Measurements from ENCODE around the gene LRMDA.

LRMDA gene

DNA sequence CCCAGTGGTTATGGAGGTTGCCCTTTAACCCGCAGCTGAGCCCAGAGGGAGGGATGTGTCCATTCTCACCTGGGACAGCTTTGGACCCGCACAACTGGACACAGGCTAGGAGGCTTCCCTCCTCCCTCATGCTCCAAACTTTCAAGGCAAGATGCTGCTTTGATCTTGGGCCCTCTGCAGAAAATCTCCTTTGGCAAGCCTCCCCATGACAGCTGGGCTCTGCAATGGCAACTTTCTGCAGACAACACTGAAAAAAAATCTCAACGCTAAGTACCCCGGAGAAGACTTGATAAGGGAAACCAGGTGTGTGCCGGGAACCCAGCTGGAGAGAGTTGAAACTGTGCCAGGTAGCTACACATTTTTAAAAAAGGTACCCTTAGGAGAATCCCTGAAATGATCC is 610.1 kb downstream of the LRMDA start (continued):
- no peak for TF ChIP-seq ZNF311 (tag by site-specific recombination; IDR thresholded peaks at IDR 0.05; ENCODE audit: borderline replicate concordance)

DNA sequence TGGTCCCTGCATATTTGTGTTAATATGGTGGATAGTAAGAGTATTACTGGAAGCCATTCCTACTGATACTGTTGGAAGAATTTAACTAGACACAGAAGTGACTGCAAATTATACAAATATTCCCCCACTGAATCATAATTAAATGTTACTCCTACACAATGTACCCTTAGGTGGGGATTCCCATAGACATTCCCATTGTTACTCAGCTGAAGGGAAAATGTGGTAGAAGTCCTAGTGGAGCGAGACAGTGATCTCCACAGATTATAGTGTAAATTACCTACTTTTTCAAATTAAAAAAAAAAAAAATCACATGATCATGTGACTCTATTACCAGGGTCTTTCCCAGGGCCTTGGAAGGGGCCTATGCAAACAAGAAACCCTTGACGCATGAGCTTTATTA is 611.8 kb downstream of the LRMDA start:
- H3K4me1 ChIP-seq (ENCODE audit: control insufficient read depth, insufficient read depth, low read length) = no peaks in the 10 kb centered on the region
- no peak overlapping the region for H3K27ac ChIP-seq (ENCODE audit: extremely low read depth, low read depth, low read length)
- H3K4me3 ChIP-seq (ENCODE audit: low read depth, low read length) = no peak overlapping the region
- no peaks in the 10 kb centered on the region for H3K9me3 ChIP-seq (ENCODE audit: control insufficient read depth, insufficient read depth, low read depth, low read length)
- ChIA-PET CTCF (interaction anchor here (1.3 kb wide), 1 partner anchor 11 kb away, joined by 3 read pairs; no protein-coding TSS in a partner anchor), POLR2A (no interaction called here)
- TF ChIP-seq ZNF184 (tag by site-specific recombination; IDR thresholded peaks at IDR 0.05) (no peak), ZXDB (tag by site-specific recombination; IDR thresholded peaks at IDR 0.05) (no peak), ZNF510 (tag by site-specific recombination; IDR thresholded peaks at IDR 0.05; ENCODE audit: insufficient replicate concordance) (no peak), ZBTB20 (tag by site-specific recombination; IDR thresholded peaks at IDR 0.05) (no peak), OSR2 (tag by site-specific recombination; IDR thresholded peaks at IDR 0.05) (no peak), ZNF626 (tag by site-specific recombination; IDR thresholded peaks at IDR 0.05) (no peak), KLF10 (tag by site-specific recombination; IDR thresholded peaks at IDR 0.05) (no peak), ZNF776 (tag by site-specific recombination; IDR thresholded peaks at IDR 0.05; ENCODE audit: borderline replicate concordance) (no peak), ZNF560 (tag by site-specific recombination; IDR thresholded peaks at IDR 0.05; ENCODE audit: borderline replicate concordance) (no peak), YY1 (tag by site-specific recombination; IDR thresholded peaks at IDR 0.05) (no peak), ZNF747 (tag by site-specific recombination; IDR thresholded peaks at IDR 0.05) (no peak)
- TF ChIP-seq, protein P1, sequence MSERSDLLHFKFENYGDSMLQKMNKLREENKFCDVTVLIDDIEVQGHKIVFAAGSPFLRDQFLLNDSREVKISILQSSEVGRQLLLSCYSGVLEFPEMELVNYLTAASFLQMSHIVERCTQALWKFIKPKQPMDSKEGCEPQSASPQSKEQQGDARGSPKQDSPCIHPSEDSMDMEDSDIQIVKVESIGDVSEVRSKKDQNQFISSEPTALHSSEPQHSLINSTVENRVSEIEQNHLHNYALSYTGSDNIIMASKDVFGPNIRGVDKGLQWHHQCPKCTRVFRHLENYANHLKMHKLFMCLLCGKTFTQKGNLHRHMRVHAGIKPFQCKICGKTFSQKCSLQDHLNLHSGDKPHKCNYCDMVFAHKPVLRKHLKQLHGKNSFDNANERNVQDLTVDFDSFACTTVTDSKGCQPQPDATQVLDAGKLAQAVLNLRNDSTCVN (tag by site-specific recombination; optimal IDR thresholded peaks at IDR 0.05) = no peak
- TF ChIP-seq, protein P2, sequence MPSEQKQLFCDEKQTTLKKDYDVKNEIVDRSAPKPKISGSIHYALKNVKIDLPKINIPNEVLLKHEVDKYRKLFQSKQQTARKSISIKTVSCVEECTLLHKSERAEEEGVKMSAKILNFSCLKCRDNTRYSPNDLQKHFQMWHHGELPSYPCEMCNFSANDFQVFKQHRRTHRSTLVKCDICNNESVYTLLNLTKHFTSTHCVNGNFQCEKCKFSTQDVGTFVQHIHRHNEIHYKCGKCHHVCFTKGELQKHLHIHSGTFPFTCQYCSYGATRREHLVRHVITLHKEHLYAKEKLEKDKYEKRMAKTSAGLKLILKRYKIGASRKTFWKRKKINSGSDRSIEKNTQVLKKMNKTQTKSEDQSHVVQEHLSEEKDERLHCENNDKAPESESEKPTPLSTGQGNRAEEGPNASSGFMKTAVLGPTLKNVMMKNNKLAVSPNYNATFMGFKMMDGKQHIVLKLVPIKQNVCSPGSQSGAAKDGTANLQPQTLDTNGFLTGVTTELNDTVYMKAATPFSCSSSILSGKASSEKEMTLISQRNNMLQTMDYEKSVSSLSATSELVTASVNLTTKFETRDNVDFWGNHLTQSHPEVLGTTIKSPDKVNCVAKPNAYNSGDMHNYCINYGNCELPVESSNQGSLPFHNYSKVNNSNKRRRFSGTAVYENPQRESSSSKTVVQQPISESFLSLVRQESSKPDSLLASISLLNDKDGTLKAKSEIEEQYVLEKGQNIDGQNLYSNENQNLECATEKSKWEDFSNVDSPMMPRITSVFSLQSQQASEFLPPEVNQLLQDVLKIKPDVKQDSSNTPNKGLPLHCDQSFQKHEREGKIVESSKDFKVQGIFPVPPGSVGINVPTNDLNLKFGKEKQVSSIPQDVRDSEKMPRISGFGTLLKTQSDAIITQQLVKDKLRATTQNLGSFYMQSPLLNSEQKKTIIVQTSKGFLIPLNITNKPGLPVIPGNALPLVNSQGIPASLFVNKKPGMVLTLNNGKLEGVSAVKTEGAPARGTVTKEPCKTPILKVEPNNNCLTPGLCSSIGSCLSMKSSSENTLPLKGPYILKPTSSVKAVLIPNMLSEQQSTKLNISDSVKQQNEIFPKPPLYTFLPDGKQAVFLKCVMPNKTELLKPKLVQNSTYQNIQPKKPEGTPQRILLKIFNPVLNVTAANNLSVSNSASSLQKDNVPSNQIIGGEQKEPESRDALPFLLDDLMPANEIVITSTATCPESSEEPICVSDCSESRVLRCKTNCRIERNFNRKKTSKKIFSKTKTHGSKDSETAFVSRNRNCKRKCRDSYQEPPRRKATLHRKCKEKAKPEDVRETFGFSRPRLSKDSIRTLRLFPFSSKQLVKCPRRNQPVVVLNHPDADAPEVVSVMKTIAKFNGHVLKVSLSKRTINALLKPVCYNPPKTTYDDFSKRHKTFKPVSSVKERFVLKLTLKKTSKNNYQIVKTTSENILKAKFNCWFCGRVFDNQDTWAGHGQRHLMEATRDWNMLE (tag by site-specific recombination; conservative IDR thresholded peaks at IDR 0.05; ENCODE audit: low read depth) = no peak
- TF ChIP-seq, protein P3, sequence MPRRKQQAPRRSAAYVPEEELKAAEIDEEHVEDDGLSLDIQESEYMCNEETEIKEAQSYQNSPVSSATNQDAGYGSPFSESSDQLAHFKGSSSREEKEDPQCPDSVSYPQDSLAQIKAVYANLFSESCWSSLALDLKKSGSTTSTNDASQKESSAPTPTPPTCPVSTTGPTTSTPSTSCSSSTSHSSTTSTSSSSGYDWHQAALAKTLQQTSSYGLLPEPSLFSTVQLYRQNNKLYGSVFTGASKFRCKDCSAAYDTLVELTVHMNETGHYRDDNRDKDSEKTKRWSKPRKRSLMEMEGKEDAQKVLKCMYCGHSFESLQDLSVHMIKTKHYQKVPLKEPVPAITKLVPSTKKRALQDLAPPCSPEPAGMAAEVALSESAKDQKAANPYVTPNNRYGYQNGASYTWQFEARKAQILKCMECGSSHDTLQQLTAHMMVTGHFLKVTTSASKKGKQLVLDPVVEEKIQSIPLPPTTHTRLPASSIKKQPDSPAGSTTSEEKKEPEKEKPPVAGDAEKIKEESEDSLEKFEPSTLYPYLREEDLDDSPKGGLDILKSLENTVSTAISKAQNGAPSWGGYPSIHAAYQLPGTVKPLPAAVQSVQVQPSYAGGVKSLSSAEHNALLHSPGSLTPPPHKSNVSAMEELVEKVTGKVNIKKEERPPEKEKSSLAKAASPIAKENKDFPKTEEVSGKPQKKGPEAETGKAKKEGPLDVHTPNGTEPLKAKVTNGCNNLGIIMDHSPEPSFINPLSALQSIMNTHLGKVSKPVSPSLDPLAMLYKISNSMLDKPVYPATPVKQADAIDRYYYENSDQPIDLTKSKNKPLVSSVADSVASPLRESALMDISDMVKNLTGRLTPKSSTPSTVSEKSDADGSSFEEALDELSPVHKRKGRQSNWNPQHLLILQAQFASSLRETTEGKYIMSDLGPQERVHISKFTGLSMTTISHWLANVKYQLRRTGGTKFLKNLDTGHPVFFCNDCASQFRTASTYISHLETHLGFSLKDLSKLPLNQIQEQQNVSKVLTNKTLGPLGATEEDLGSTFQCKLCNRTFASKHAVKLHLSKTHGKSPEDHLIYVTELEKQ (tag by site-specific recombination; IDR thresholded peaks at IDR 0.05; ENCODE audit: borderline replicate concordance) = no peak
- TF ChIP-seq, protein P4, sequence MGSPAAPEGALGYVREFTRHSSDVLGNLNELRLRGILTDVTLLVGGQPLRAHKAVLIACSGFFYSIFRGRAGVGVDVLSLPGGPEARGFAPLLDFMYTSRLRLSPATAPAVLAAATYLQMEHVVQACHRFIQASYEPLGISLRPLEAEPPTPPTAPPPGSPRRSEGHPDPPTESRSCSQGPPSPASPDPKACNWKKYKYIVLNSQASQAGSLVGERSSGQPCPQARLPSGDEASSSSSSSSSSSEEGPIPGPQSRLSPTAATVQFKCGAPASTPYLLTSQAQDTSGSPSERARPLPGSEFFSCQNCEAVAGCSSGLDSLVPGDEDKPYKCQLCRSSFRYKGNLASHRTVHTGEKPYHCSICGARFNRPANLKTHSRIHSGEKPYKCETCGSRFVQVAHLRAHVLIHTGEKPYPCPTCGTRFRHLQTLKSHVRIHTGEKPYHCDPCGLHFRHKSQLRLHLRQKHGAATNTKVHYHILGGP (tag by site-specific recombination; IDR thresholded peaks at IDR 0.05) = no peak
- TF ChIP-seq, protein P5, sequence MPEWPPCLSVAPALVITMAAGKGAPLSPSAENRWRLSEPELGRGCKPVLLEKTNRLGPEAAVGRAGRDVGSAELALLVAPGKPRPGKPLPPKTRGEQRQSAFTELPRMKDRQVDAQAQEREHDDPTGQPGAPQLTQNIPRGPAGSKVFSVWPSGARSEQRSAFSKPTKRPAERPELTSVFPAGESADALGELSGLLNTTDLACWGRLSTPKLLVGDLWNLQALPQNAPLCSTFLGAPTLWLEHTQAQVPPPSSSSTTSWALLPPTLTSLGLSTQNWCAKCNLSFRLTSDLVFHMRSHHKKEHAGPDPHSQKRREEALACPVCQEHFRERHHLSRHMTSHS (tag by site-specific recombination; IDR thresholded peaks at IDR 0.05) = no peak
- peaks cover 0 to 3% of the 10 kb centered on the region in 2 experiments; a peak in 1 of 3 replicates for H3K36me3 ChIP-seq (ENCODE audit: control insufficient read depth in 2 of 2, insufficient read depth in 1 of 2, low read length in 2 of 2)
